SK-N-SH treated with all-trans-retinoic acid at 6 μM for 48 hours (cell line): ENCODE results near the gene TRAPPC10.

Source experiments
- ATAC-seq: fragments of 200-7000 bp; cut with Tn5 transposase; 3 replicates; pipeline ENCODE4 v1.9.1; 2020; ENCODE audit warnings: mild to moderate bottlenecking, moderate library complexity
- ARNTL ChIP-seq: fragments of 450-650 bp; formaldehyde crosslinking; IDR thresholded peaks from 2 replicates; pipeline ENCODE4 v1.5.0; 2020; ENCODE audit warnings: low read depth, mild to moderate bottlenecking, moderate library complexity, borderline replicate concordance
- BACH2 ChIP-seq: fragments of 250-450 bp; sonication (Bioruptor Pico); IDR thresholded peaks from 2 replicates; pipeline ENCODE4 v1.9.0; 2021; ENCODE audit warnings: mild to moderate bottlenecking, borderline replicate concordance
- CSDC2 ChIP-seq: fragments of 250-450 bp; sonication (Bioruptor Pico); IDR thresholded peaks from 2 replicates; pipeline ENCODE4 v1.5.0; 2020; ENCODE audit warnings: mild to moderate bottlenecking, moderate library complexity
- ESRRG ChIP-seq: fragments of 250-450 bp; sonication (Bioruptor Pico); IDR thresholded peaks from 2 replicates; pipeline ENCODE4 v1.6.1; 2021; ENCODE audit warnings: mild to moderate bottlenecking
- GLIS3 ChIP-seq: fragments of 250-450 bp; sonication (Bioruptor Pico); IDR thresholded peaks from 2 replicates; pipeline ENCODE4 v1.5.0; 2020; ENCODE audit warnings: mild to moderate bottlenecking, moderate library complexity
- ISL1 ChIP-seq: fragments of 250-450 bp; sonication (Bioruptor Pico); IDR thresholded peaks from 2 replicates; pipeline ENCODE4 v2.1.2; 2022; ENCODE audit warnings: mild to moderate bottlenecking, moderate library complexity
- OSR1 ChIP-seq: fragments of 250-450 bp; sonication (Bioruptor Pico); IDR thresholded peaks from 2 replicates; pipeline ENCODE4 v1.8.0; 2022; ENCODE audit warnings: moderate library complexity, mild to moderate bottlenecking, inconsistent platforms
- PPARA ChIP-seq: fragments of 250-450 bp; sonication (Bioruptor Pico); IDR thresholded peaks from 2 replicates; pipeline ENCODE4 v1.5.0; 2020; ENCODE audit warnings: mild to moderate bottlenecking, borderline replicate concordance
- RARB ChIP-seq: fragments of 250-450 bp; sonication (Bioruptor Pico); IDR thresholded peaks from 2 replicates; pipeline ENCODE4 v1.8.0; 2021; ENCODE audit warnings: mild to moderate bottlenecking, moderate library complexity
- SNAI2 ChIP-seq: fragments of 250-450 bp; sonication (Bioruptor Pico); IDR thresholded peaks from 2 replicates; pipeline ENCODE4 v1.5.0; 2020; ENCODE audit warnings: mild to moderate bottlenecking, moderate library complexity
- TOX ChIP-seq: fragments of 250-450 bp; sonication (Bioruptor Pico); IDR thresholded peaks from 2 replicates; pipeline ENCODE4 v1.8.0; 2021; ENCODE audit warnings: mild to moderate bottlenecking, moderate library complexity, borderline replicate concordance
- ZFP3 ChIP-seq: fragments of 250-450 bp; sonication (Bioruptor Pico); IDR thresholded peaks from 2 replicates; pipeline ENCODE4 v1.5.0; 2020; ENCODE audit warnings: mild to moderate bottlenecking, moderate library complexity
- ZFP30 ChIP-seq: fragments of 450-650 bp; formaldehyde crosslinking; IDR thresholded peaks from 2 replicates; pipeline ENCODE4 v1.5.0; 2022; ENCODE audit warnings: mild to moderate bottlenecking, moderate library complexity
- ZNF565 ChIP-seq: fragments of 450-650 bp; formaldehyde crosslinking; conservative IDR thresholded peaks from 2 replicates; pipeline ENCODE4 v1.5.0; 2020; ENCODE audit warnings: low read depth, mild to moderate bottlenecking, moderate library complexity
- ZNF8 ChIP-seq: fragments of 450-650 bp; formaldehyde crosslinking; IDR thresholded peaks from 2 replicates; pipeline ENCODE4 v1.5.0; 2020; ENCODE audit warnings: mild to moderate bottlenecking, moderate library complexity
- TF ChIP-seq, protein P1 (sequence below): fragments of 250-450 bp; sonication (Bioruptor Pico); IDR thresholded peaks from 2 replicates; pipeline ENCODE4 v1.5.0; 2020; ENCODE audit warnings: mild to moderate bottlenecking, moderate library complexity
- TF ChIP-seq, protein P2 (sequence below): fragments of 250-450 bp; sonication (Bioruptor Pico); IDR thresholded peaks from 2 replicates; pipeline ENCODE4 v1.5.1; 2020; ENCODE audit warnings: low read depth, mild to moderate bottlenecking, moderate library complexity
- TF ChIP-seq, protein P3 (sequence below): fragments of 250-450 bp; sonication (Bioruptor Pico); IDR thresholded peaks from 2 replicates; pipeline ENCODE4 v1.5.1; 2021; ENCODE audit warnings: mild to moderate bottlenecking, moderate library complexity
- TF ChIP-seq, protein P4 (sequence below): fragments of 250-450 bp; sonication (Bioruptor Pico); IDR thresholded peaks from 2 replicates; pipeline ENCODE4 v1.8.0; 2020; ENCODE audit warnings: mild to moderate bottlenecking, moderate library complexity, borderline replicate concordance

TRAPPC10 gene

DNA sequence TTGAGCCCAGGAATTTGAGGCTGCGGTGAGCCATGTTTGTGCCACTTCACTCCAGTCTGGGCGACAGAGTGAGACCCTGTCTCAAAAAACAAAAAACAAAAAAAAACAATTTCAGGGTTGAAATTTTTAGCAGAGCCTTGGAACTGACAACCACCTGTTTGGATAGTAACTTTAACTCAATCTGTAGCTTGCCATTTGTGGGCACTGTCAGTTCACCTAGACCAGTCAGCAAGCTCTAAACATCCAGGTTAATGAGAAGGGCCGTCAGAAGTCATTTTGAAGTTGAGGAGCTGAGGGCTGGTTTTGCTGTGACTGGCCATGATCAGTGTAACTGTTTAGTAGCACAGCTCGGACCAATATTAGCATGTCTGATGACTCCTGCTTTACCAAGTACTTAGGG, 8.4 kb downstream of the TRAPPC10 start (continued):
- TF ChIP-seq, protein P1, sequence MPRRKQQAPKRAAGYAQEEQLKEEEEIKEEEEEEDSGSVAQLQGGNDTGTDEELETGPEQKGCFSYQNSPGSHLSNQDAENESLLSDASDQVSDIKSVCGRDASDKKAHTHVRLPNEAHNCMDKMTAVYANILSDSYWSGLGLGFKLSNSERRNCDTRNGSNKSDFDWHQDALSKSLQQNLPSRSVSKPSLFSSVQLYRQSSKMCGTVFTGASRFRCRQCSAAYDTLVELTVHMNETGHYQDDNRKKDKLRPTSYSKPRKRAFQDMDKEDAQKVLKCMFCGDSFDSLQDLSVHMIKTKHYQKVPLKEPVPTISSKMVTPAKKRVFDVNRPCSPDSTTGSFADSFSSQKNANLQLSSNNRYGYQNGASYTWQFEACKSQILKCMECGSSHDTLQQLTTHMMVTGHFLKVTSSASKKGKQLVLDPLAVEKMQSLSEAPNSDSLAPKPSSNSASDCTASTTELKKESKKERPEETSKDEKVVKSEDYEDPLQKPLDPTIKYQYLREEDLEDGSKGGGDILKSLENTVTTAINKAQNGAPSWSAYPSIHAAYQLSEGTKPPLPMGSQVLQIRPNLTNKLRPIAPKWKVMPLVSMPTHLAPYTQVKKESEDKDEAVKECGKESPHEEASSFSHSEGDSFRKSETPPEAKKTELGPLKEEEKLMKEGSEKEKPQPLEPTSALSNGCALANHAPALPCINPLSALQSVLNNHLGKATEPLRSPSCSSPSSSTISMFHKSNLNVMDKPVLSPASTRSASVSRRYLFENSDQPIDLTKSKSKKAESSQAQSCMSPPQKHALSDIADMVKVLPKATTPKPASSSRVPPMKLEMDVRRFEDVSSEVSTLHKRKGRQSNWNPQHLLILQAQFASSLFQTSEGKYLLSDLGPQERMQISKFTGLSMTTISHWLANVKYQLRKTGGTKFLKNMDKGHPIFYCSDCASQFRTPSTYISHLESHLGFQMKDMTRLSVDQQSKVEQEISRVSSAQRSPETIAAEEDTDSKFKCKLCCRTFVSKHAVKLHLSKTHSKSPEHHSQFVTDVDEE (CRISPR knock-in tag) = no peak
- TF ChIP-seq ESRRG (CRISPR knock-in tag) (no peak), BACH2 (CRISPR knock-in tag) (no peak)
- TF ChIP-seq, all 23 proteins: peak for 0

DNA sequence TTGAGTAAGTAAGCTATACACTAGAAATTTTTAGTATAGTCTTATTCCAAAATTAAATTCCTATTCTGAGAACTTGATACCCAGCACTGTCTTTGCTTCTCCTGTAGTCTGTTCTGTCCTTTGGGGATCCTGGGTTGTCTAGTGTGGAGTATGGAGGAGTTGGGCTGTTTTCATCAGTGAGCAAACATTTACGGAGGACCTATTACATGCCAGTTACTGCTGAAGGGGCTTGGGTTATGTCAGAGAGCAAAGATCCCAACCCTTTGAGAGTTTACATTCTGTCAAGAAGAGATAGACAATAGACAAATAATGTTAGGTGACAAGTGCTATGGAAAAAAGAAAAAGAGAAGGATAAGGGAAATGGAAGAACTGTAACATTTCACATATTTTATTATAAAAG, 9.0 kb downstream of the TRAPPC10 start:
- no peak for TF ChIP-seq ZFP30 (CRISPR knock-in tag)
- TF ChIP-seq ZNF565 (CRISPR knock-in tag) = no peak
- TF ChIP-seq, protein P2, sequence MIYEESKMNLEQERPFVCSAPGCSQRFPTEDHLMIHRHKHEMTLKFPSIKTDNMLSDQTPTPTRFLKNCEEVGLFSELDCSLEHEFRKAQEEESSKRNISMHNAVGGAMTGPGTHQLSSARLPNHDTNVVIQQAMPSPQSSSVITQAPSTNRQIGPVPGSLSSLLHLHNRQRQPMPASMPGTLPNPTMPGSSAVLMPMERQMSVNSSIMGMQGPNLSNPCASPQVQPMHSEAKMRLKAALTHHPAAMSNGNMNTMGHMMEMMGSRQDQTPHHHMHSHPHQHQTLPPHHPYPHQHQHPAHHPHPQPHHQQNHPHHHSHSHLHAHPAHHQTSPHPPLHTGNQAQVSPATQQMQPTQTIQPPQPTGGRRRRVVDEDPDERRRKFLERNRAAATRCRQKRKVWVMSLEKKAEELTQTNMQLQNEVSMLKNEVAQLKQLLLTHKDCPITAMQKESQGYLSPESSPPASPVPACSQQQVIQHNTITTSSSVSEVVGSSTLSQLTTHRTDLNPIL (CRISPR knock-in tag) = no peak
- TF ChIP-seq ZFP3 (CRISPR knock-in tag) = no peak
- TF ChIP-seq BACH2 (CRISPR knock-in tag) = no peak
- no peak for TF ChIP-seq OSR1 (CRISPR knock-in tag)
- no peak for TF ChIP-seq PPARA (CRISPR knock-in tag)
- no peak for TF ChIP-seq ARNTL (CRISPR knock-in tag)
- TF ChIP-seq, protein P3, sequence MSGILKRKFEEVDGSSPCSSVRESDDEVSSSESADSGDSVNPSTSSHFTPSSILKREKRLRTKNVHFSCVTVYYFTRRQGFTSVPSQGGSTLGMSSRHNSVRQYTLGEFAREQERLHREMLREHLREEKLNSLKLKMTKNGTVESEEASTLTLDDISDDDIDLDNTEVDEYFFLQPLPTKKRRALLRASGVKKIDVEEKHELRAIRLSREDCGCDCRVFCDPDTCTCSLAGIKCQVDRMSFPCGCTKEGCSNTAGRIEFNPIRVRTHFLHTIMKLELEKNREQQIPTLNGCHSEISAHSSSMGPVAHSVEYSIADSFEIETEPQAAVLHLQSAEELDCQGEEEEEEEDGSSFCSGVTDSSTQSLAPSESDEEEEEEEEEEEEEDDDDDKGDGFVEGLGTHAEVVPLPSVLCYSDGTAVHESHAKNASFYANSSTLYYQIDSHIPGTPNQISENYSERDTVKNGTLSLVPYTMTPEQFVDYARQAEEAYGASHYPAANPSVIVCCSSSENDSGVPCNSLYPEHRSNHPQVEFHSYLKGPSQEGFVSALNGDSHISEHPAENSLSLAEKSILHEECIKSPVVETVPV = no peak
- ATAC-seq = peak; percentile 38; the same call in 2 of the 3 replicates

DNA sequence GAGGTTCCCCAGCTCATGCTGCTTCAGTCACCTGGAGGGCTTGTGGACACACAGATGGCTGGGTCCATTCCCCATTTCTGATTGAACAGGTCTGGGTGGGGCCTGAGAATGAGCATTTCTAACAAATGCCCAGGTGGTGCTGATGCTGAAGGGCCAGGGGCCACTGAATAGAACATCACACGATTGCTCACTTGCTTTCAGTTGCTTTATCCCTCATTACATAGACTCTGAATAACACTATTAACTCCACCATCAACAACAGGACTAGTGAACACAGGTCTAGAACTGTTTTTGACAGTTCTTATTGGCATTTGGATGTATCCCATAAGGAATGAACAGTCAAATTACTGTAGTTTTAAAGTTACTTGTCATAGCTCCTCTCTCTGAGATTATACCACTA, 12.1 kb downstream of the TRAPPC10 start:
- no peak for ATAC-seq
- TF ChIP-seq BACH2 (CRISPR knock-in tag) = no peak
- no peak for TF ChIP-seq ZNF565 (CRISPR knock-in tag)
- TF ChIP-seq CSDC2 (CRISPR knock-in tag) = no peak
- TF ChIP-seq, protein P3 = no peak
- no peak for TF ChIP-seq ARNTL (CRISPR knock-in tag)
- TF ChIP-seq, protein P2 (CRISPR knock-in tag) = no peak
- TF ChIP-seq ISL1 (CRISPR knock-in tag) = no peak
- no peak for TF ChIP-seq RARB
- no peak for TF ChIP-seq SNAI2 (CRISPR knock-in tag)

DNA sequence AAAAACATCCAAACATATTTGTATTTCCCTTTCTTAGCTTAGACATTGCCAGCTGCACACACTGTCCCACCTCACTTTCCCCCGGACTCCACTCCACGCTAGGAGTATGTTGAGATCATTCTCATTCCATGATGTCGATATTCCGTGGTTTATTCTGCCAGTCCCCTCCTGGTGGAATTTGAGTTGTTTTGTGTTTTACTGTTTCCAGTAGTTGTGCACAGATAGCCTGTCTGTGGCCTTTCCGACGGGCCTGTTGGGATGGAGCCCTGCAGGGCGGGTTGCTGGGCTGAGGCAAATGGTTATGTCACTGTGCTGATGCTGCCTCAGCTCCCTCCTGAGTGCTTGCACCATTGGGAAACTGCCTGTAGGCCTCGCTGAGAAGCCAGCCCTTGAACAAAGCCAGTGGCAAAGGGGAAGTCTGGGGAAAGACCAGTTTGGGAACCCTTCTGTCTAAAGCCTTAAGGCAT, 12.8 kb downstream of the TRAPPC10 start:
- TF ChIP-seq RARB (no peak), ARNTL (CRISPR knock-in tag) (no peak), BACH2 (CRISPR knock-in tag) (no peak), ZNF8 (CRISPR knock-in tag) (no peak), SNAI2 (CRISPR knock-in tag) (no peak), TOX (CRISPR knock-in tag) (no peak), ZFP3 (CRISPR knock-in tag) (no peak), GLIS3 (CRISPR knock-in tag) (no peak), CSDC2 (CRISPR knock-in tag) (no peak), OSR1 (CRISPR knock-in tag) (no peak), ZNF565 (CRISPR knock-in tag) (no peak)
- TF ChIP-seq, protein P4, sequence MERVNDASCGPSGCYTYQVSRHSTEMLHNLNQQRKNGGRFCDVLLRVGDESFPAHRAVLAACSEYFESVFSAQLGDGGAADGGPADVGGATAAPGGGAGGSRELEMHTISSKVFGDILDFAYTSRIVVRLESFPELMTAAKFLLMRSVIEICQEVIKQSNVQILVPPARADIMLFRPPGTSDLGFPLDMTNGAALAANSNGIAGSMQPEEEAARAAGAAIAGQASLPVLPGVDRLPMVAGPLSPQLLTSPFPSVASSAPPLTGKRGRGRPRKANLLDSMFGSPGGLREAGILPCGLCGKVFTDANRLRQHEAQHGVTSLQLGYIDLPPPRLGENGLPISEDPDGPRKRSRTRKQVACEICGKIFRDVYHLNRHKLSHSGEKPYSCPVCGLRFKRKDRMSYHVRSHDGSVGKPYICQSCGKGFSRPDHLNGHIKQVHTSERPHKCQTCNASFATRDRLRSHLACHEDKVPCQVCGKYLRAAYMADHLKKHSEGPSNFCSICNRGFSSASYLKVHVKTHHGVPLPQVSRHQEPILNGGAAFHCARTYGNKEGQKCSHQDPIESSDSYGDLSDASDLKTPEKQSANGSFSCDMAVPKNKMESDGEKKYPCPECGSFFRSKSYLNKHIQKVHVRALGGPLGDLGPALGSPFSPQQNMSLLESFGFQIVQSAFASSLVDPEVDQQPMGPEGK = no peak
- TF ChIP-seq, protein P3 = no peak
- TF ChIP-seq, protein P1 (CRISPR knock-in tag) = no peak
- TF ChIP-seq, all 23 proteins: peak for 0
- ATAC-seq = peak; percentile 45
